Ishikawa (cell line): Measurements from ENCODE around the gene DMRTC2.

Experiments used
- CEBPB ChIP-seq: IDR thresholded peaks from 2 replicates; pipeline ENCODE4 v1.6.1; 2012
- EGR1 ChIP-seq: IDR thresholded peaks from 2 replicates; pipeline ENCODE4 v1.6.1; 2012
- EP300 ChIP-seq: IDR thresholded peaks from 2 replicates; pipeline ENCODE4 v1.6.1; 2012; ENCODE audit warnings: borderline replicate concordance
- NFIC ChIP-seq: IDR thresholded peaks from 2 replicates; pipeline ENCODE4 v1.6.1; 2012
- RAD21 ChIP-seq: IDR thresholded peaks from 2 replicates; pipeline ENCODE4 v1.6.1; 2012; ENCODE audit warnings: low read depth
- TAF1 ChIP-seq: IDR thresholded peaks from 2 replicates; pipeline ENCODE4 v1.6.1; 2012; ENCODE audit warnings: low read depth, mild to moderate bottlenecking
- TEAD4 ChIP-seq: IDR thresholded peaks from 2 replicates; pipeline ENCODE4 v1.6.1; 2012
- YY1 ChIP-seq: IDR thresholded peaks from 2 replicates; pipeline ENCODE4 v1.6.1; 2012; ENCODE audit warnings: low read depth
- TF ChIP-seq, protein P1 (sequence below): IDR thresholded peaks from 2 replicates; pipeline ENCODE4 v1.6.1; 2012; ENCODE audit warnings: low read depth, mild to moderate bottlenecking
- TF ChIP-seq, protein P2 (sequence below): IDR thresholded peaks from 2 replicates; pipeline ENCODE4 v1.6.1; 2012
- TF ChIP-seq, protein P3 (sequence below): IDR thresholded peaks from 2 replicates; pipeline ENCODE4 v1.6.1; 2012

DNA sequence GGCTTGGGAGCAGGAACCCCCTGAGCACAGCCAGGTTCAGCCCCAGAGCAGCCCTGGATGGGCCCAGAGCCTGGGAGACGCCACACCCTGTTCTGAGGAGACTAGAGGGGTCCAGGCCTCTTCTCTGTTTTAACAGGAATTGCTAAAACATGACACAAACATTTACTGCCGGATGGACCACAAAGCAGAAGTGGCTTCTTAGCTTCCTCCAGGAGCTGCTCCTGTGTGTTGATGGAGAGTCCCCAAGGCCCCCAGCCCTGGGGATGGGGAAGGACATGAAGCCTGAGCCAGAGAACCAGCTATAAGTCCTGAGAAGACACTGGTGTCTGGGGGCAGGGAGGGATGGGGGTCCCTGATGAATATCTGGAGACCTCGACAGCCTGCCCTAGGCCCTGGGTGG, 33.8 kb upstream of the DMRTC2 start:
- TF ChIP-seq EP300 (no peak), CEBPB (no peak), YY1 (no peak), TAF1 (no peak), RAD21 (no peak), NFIC (no peak), TEAD4 (no peak), EGR1 (no peak)
- TF ChIP-seq, protein P1, sequence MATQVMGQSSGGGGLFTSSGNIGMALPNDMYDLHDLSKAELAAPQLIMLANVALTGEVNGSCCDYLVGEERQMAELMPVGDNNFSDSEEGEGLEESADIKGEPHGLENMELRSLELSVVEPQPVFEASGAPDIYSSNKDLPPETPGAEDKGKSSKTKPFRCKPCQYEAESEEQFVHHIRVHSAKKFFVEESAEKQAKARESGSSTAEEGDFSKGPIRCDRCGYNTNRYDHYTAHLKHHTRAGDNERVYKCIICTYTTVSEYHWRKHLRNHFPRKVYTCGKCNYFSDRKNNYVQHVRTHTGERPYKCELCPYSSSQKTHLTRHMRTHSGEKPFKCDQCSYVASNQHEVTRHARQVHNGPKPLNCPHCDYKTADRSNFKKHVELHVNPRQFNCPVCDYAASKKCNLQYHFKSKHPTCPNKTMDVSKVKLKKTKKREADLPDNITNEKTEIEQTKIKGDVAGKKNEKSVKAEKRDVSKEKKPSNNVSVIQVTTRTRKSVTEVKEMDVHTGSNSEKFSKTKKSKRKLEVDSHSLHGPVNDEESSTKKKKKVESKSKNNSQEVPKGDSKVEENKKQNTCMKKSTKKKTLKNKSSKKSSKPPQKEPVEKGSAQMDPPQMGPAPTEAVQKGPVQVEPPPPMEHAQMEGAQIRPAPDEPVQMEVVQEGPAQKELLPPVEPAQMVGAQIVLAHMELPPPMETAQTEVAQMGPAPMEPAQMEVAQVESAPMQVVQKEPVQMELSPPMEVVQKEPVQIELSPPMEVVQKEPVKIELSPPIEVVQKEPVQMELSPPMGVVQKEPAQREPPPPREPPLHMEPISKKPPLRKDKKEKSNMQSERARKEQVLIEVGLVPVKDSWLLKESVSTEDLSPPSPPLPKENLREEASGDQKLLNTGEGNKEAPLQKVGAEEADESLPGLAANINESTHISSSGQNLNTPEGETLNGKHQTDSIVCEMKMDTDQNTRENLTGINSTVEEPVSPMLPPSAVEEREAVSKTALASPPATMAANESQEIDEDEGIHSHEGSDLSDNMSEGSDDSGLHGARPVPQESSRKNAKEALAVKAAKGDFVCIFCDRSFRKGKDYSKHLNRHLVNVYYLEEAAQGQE: no peak
- TF ChIP-seq, protein P2, sequence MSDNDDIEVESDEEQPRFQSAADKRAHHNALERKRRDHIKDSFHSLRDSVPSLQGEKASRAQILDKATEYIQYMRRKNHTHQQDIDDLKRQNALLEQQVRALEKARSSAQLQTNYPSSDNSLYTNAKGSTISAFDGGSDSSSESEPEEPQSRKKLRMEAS: no peak
- TF ChIP-seq, protein P3, sequence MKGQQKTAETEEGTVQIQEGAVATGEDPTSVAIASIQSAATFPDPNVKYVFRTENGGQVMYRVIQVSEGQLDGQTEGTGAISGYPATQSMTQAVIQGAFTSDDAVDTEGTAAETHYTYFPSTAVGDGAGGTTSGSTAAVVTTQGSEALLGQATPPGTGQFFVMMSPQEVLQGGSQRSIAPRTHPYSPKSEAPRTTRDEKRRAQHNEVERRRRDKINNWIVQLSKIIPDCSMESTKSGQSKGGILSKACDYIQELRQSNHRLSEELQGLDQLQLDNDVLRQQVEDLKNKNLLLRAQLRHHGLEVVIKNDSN: no peak
